ENCODE measurements around the gene BLVRB. TPM values are rescaled to one million over a fixed set of nuclear protein-coding genes. Genes with fewer than 3 reads are reported as not detected.
A peak's percentile ranks its signal among the peaks of the same experiment; 100 is the strongest.
"Not testable (repeated sequence)": the region's sequence is repeated elsewhere in the genome, so short reads cannot be mapped to it uniquely, and the experiment has no call there.

Gene BLVRB
- total RNA-seq, 1 experiment from 2014 or later, result 201 TPM

DNA sequence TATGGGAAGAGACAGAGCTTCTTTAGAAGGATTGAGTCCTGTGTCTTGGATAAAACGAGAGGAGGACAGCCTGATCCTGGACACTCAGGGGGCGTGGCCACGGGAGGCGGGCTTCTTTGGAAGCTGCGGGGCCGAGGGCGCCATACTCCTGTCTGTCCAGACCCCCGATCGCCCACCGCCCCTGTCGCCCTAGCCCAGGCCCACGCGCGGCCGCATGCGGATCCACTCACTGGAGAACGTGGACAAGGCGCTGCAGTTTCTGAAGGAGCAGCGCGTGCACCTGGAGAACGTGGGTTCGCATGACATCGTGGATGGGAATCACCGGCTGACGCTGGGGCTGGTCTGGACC, 24.3 kb upstream of the BLVRB start:
- no peak for DNase-seq (ENCODE audit: low spot score)

DNA sequence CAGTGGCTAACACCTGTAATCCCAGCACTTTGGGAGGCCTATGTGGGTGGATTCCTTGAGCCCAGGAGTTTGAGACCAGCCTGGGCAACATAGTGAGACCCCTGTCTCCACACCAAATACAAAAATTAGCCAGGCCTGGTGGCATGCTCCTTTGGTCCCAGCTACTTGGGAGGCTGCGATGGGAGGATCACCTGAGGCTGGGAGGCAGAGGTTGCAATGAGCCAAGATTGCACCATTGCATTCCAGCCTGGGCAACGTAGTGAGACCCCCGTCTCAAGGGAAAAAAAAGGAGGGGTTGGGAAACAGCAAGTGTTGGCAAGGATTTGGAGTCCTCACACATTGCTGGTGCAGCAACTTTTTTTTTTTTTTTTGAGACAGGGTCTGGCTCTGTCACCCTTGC, 20.5 kb upstream of the BLVRB start:
- no peak for DNase-seq (ENCODE audit: low spot score)

DNA sequence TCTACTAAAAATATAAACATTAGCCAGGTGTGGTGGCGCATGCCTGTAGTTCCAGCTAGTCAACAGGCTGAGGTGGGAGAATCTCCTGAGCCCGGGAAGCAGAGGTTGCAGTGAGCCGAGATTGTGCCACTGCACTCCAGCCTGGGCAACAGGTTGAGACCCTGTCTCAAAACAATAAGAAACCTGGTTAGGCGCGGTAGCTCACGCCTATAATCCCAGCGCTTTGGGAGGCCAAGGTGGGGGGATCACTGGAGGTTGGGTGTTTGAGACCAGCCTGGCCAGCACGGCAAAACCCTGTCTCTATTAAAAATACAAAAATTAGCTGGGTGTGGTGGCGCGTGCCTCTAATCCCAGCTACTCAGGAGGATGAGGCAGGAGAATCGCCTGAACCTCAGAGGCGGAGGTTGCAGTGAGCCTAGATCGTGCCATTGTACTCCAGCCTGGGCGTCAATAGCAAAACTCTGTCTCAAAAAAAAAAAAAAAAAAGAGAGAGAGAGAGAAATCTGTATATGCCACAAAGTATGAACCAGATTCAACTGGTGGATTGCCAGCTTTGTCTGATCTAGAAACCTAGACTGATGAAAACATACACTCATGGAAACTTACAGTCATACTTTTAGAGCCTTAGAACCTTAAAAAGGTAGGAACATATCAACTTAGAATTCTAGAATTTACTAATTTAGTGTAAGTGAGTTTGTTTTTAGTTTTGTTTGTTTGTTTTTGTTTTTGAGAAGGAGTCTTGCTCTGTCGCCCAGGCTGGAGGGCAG, 10.5 kb upstream of the BLVRB start:
- not testable (repeated sequence) for DNase-seq (ENCODE audit: low spot score)

DNA sequence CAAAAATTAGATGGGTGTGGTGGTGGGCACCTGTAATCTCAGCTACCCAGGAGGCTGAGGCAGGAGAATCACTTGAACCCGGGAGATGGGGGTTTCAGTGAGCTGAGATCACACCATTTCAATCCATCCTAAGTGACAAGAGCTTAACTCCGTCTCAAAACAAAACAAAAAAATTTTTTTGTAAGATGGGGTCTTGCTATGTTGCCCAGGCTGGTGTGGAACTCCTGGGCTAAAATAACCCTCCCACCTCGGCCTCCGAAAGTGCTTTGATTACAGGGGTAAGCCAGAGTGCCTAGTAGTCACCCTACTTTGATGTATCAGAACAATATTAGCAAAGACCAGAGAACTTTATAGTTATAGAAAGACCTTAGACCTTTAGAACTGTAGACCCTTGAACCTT, 9.2 kb upstream of the BLVRB start:
- DNase-seq (ENCODE audit: low spot score), result no peak

DNA sequence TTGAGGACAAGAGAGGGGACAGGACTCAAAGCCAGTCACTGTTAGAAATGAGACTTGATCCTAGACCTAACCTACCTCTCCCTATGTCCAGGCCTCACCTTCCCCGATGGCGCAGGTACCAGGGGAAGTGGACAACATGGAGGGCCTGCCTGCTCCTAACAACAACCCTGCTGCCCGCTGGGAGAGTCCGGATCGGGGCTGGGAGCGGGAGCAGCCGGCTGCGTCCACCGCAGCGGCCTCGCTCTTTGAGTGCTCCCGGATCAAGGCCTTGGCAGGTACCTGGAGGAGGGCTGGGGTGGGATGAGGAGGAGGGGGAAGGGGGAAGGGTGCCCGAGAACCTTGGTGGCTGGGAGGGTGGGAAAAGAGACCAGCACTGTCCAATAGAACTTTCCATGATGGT, 7.0 kb upstream of the BLVRB start:
- DNase-seq (ENCODE audit: low spot score), result no peak

DNA sequence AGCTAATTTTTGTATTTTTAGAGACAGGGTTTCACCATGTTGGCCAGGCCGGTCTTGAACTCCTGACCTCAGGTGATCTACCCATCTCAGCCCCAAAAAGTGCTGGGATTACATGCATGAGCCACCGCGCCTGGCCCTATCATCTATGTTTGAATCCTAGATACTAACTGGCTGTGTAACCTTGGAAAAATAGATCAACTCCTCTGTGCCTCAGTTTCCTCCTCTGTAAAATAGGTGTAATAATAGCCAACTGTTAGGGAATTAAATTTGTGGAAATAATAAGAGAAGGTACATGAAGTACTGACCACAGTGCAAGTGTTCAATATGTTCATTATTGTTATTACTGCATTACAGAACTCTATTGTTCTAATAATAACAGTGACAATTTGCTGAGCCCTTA, 5.6 kb upstream of the BLVRB start:
- no peak for DNase-seq (ENCODE audit: low spot score)

- no peak for DNase-seq (ENCODE audit: low spot score)
Measured at GRCh38 chr19:40469011-40469410, 3.5 kb upstream of the BLVRB start.

GRCh38 chr19:40466985-40467734, 1.6 kb upstream of the BLVRB start, which contains the start of gene SPTBN4:
Gene SPTBN4, plus strand, starts transcription at chr19:40467001. Its CDS starts 5,621 bp downstream, at chr19:40472622.
- DNase-seq (ENCODE audit: low spot score), result no peak

- DNase-seq (ENCODE audit: low spot score), result no peak
Measured at GRCh38 chr19:40466219-40466984, 857 bp upstream of the BLVRB start.

GRCh38 chr19:40465025-40465556, 454 bp downstream of the BLVRB start:
- peak; percentile 72 for DNase-seq (ENCODE audit: low spot score)

- peak; percentile 99 for DNase-seq (ENCODE audit: low spot score)
Measured at GRCh38 chr19:40464059-40465024, 1.2 kb downstream of the BLVRB start.

DNA sequence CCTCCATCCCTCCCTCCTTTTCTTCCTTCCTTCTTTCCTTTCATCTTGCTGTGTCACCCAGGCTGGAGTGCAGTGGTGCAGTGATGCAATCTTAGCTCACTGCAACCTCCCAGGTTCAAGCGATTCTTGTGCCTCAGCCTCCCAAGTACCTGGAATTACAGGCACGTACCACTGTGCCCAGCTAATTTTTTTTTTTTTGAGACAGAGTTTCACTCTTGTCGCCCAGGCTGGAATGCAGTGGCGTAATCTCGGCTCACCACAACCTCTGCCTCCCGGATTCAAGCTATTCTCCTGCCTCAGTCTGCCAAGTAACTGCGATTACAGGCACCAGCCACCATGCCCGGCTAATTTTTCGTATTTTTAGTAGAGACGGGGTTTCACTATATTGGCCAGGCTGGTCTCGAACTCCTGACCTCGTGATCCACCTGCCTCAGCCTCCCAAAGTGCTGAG, 1.9 kb downstream of the BLVRB start:
- not testable (repeated sequence) for DNase-seq (ENCODE audit: low spot score)

DNA sequence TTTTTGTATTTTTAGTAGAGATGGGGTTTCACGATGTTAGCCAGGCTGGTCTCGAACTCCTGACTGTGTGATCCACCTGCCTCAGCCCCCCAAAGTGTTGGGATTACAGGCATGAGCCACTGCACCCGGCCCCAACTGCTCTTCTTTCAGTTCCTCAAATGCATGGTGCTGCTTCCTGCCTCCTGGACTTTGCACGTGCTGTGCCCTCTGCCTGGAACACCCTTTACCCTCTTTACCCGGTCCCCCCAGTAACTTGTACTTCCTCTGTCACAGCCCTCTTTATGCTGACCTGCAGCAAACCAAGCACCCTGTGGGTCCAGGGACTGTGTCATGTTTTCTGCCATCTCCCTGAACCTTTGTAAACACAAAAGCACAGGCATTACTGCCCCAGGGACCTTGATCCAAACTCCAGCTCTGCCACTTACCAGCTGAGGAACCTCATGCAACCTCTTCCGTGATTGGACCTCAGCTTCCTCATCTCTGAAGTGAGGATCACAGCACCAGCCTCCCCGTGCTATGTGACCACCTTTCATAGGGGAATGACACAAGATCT, 3.8 kb downstream of the BLVRB start:
- no peak for DNase-seq (ENCODE audit: low spot score)

- DNase-seq (ENCODE audit: low spot score), result no peak
Measured at GRCh38 chr19:40460185-40460584, 5.4 kb downstream of the BLVRB start.

DNA sequence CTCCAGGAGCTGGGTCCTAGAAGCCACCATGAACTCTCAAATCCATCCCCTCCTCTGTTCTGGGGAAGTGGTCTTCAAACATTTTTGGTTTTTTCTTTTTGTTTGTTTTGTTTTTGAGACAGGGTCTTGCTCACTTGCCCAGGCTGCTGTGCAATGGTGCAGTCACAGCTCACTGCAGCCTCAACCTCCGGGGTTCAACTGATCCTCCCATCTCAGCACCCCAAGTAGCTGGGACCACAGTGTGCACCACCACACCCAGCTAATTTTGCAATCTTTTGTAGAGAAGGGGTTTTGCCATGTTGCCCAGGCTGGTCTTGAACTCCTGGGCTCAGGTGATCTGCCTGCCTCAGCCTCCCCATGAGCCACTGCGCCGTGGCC, 7.0 kb downstream of the BLVRB start:
- no peak for DNase-seq (ENCODE audit: low spot score)

DNA sequence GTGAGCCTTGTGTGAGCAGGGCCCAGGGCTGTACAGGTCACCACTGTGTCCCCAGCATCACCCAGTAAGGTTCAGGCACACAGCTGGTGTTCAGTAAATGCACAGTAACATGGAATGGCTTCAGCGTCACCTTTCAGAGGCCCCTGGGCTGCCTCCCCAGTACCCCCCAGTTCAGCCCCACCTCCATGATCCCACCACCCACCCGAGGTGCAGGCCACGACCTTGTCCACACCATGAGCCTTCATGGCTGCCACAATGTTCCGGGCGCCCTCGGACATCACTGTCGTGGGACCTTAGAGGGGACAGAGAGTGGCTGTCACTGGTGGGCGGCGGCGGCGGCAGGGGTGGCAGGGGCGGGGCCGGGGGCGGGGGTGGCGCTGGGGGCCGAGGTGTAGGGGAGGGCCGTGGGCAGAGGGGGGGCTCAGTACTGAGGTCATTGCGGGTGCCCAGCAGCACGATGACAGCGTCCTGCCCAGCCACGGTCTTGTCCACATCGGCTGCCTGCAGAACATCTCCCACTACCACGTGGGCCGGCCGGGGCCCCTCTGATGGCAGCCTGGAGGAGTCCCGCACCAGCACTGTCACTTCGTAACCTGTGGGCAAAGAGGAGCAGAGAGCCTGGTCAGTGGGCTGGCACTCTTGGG, 7.5 kb downstream of the BLVRB start:
- DNase-seq (ENCODE audit: low spot score), result no peak

GRCh38 chr19:40457048-40457447, 8.5 kb downstream of the BLVRB start:
- DNase-seq (ENCODE audit: low spot score), result no peak

DNA sequence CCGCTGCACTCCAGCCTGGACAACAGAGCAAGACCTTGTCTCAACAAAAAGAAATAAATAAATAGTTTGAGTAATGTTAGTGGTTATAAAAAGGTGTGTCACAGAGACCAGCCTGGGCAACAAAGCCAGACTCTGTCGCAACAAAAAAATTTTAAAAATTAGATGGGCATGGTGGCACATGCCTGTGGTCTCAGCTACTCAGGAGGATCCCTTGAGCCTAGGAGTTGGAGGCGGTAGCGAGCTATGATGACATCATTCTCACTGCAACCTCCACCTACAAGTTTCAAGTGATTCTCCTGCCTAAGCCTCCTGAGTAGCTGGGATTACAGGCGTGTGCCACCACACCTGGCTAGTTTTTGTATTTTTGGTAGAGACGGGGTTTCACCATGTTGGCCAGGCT, 11.6 kb downstream of the BLVRB start:
- DNase-seq (ENCODE audit: low spot score), result not testable (repeated sequence)

- DNase-seq (ENCODE audit: low spot score), result no peak
Measured at GRCh38 chr19:40453151-40453735, 12.3 kb downstream of the BLVRB start.

DNA sequence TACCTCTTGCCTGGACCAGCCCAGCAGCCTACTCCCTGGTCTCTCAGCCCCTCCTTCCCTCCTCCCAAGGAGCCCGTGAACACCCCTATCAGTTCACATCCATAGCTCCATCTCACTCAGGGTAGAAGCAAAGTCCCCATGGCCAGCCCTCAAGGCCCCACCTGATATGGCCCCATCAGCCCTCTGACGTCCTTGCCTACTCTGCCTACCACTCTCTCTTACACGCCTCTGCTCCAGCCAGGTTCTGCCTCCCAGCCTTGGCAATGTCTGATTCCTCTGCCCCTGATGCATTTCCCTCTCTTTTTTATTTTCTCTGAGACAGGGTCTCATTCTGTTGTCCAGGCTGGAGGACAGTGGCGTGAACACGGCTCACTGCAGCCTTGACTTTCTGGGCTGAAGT, 13.5 kb downstream of the BLVRB start:
- DNase-seq (ENCODE audit: low spot score), result no peak

Measured in HT-29 (cell line).